ENCODE measurements around the gene FXR2.
"Not testable (repeated sequence)": the region's sequence is repeated elsewhere in the genome, so short reads cannot be mapped to it uniquely, and the experiment has no call there.

The FXR2 gene

DNA sequence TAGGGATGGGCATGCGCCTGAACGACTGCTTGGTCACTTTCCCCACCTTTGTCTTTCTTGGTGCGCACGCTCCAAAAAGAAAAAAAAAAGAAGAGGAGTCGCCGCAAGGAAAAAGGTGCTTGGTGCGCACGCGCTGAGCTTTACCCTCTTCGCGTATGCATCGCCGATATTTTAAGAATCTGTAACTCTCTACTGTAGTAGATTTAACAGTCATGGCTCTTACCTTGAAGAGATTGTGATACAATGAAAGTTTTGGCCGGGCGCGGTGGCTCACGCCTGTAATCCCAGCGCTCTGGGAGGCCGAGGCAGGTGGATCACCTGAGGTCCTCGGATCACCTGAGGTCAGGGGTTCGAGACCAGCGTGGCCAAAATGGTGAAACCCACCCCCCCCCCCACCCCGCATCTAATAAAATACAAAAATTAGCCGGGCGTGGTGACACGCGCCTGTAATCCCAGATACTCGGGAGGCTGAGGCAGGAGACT is 609 bp upstream of the FXR2 start:
- Mint-ChIP-seq H3K4me1 (peaks cover 23 to 31% of the 10 kb centered on the region in 2 donors), H3K27me3 (no peaks in the 10 kb centered on the region), H3K4me3 (peak overlapping the region; percentile 77 to 88), H3K36me3 (peaks cover 10 to 17% of the 10 kb centered on the region in 2 donors), H3K9me3 (no peaks in the 10 kb centered on the region), H3K27ac (peak overlapping the region; percentile 73)
- ATAC-seq (replicated peaks) (no peak), DNase-seq (no peak)

DNA sequence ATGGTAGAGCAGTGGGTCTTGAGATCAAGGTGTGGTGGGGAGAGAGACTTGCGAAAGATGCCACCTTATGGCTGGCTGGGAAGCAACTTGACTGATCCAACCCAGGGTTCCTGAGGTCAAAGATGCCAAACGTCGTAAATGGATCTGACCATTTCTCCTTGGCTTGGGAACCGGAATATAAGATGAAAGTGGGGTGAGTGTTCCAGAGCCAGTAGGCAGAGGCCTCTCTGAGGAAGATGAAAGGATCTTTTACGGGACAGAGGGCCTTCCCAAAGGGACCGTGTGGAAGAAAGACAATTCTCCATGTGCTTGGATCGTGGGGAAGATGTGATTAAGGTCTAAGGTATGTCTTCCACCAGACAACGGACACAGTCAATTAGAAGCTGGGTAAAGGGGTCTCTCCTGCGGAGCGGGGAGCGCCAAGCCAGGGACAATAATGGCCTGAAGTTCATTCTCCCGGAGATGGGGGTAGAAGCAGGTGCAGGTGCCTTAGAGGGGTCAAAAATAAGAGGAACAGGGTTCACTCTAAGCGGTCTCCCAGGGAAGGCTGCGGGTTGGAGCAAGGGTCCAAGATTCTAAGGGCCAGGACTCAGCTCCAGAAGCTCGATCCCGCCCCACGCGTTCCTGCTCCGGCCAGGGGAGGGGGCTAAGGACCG is 800 bp downstream of the FXR2 start:
- H3K36me3 Mint-ChIP-seq: peaks cover 14 to 22% of the 10 kb centered on the region in 2 donors
- H3K9me3 Mint-ChIP-seq: no peaks in the 10 kb centered on the region
- H3K27ac Mint-ChIP-seq: peak overlapping the region; percentile 93
- H3K27me3 Mint-ChIP-seq: no peaks in the 10 kb centered on the region
- peaks cover 27 to 31% of the 10 kb centered on the region in 2 donors for H3K4me1 Mint-ChIP-seq
- peak overlapping the region; percentile 88 to 93 for H3K4me3 Mint-ChIP-seq
- ATAC-seq (replicated peaks): no peak
- DNase-seq: no peak

DNA sequence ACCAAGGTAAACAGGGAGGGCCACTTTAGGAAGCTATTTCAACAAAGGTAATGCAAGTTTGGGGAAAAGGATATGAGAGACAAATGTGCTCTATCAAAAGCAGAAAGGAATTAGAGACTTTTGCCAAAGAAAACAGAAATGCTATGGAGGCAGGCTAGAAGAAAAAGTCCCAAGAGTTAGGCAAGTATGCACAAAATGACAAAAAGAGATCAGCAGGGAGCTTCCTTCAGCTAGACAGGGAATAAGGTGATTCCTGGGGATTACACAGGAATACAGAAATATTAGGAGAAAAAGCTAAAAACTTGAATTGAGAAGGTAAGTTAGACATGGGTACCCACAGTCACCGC is 2.4 kb downstream of the FXR2 start:
- Mint-ChIP-seq H3K4me1 (peaks cover 27 to 31% of the 10 kb centered on the region in 2 donors), H3K27ac (no peak overlapping the region), H3K27me3 (no peaks in the 10 kb centered on the region), H3K36me3 (peaks cover 14 to 22% of the 10 kb centered on the region in 2 donors), H3K9me3 (no peaks in the 10 kb centered on the region), H3K4me3 (peak overlapping the region; percentile 42 to 88)
- ATAC-seq (replicated peaks) (no peak), DNase-seq (no peak)

GRCh38 chr17:7611635-7612293 is 2.9 kb downstream of the FXR2 start:
- H3K4me1 Mint-ChIP-seq: peaks cover 27 to 31% of the 10 kb centered on the region in 2 donors
- no peaks in the 10 kb centered on the region for H3K9me3 Mint-ChIP-seq
- DNase-seq (no peak), ATAC-seq (replicated peaks) (no peak)
- peak overlapping the region; percentile 42 to 88 for H3K4me3 Mint-ChIP-seq
- H3K27me3 Mint-ChIP-seq: no peaks in the 10 kb centered on the region
- H3K27ac Mint-ChIP-seq: no peak overlapping the region
- peaks cover 14 to 22% of the 10 kb centered on the region in 2 donors for H3K36me3 Mint-ChIP-seq

GRCh38 chr17:7610641-7611040 is 4.1 kb downstream of the FXR2 start:
- H3K4me1 Mint-ChIP-seq: peaks cover 33 to 39% of the 10 kb centered on the region in 2 donors
- H3K27me3 Mint-ChIP-seq: no peaks in the 10 kb centered on the region
- peaks cover 19 to 31% of the 10 kb centered on the region in 2 donors for H3K36me3 Mint-ChIP-seq
- ATAC-seq (replicated peaks): no peak
- DNase-seq: no peak
- no peaks in the 10 kb centered on the region for H3K9me3 Mint-ChIP-seq
- peak overlapping the region; percentile 22 for H3K27ac Mint-ChIP-seq
- no peak overlapping the region for H3K4me3 Mint-ChIP-seq

DNA sequence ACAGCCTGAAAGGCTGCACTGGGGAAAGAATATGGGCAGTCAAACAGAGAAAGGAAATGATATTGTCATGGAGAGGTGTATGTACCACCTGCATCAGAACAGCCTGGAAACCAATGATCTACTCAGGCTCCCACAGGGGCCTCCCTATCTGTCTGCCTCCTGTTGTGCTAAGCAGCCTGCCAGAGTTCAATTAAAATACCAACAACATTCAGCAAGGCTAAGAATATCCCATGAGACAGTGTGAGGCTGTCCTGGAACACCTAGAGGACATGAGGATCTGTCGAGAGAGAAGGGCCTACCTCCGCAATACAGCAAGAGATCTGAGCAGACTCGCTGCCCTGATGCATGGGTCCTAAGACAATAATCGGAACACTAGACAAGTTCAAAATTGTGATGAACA is 8.4 kb downstream of the FXR2 start:
- Mint-ChIP-seq H3K4me3 (no peak overlapping the region), H3K27me3 (no peaks in the 10 kb centered on the region), H3K9me3 (no peaks in the 10 kb centered on the region), H3K4me1 (peaks cover 10 to 15% of the 10 kb centered on the region in 2 donors), H3K36me3 (peaks cover 33 to 47% of the 10 kb centered on the region in 2 donors), H3K27ac (no peak overlapping the region)
- DNase-seq (no peak), ATAC-seq (replicated peaks) (no peak)

DNA sequence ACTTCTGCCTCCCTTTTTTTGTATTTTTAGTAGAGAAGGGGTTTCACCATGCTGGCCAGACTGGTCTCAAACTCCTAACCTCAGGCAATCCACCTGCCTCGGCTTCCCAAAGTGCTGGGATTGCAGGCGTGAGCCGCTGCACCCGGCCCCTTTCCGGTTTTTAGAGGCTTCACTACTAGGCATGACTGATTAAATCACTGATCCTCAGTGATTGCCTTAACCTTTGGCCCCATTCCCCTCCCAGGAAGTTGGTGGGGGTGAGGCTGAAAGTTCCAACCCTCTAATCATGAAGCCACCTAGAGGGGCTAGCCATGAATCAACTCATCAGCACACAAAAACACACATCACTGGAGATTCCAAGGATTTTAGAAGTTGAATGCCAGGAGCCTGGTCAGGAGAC is 17.1 kb downstream of the FXR2 start:
- not testable (repeated sequence) for H3K27me3 Mint-ChIP-seq; H3K9me3 Mint-ChIP-seq; DNase-seq; H3K4me1 Mint-ChIP-seq; ATAC-seq (replicated peaks); H3K27ac Mint-ChIP-seq; H3K4me3 Mint-ChIP-seq
- peaks cover 60 to 67% of the 10 kb centered on the region in 2 donors for H3K36me3 Mint-ChIP-seq

DNA sequence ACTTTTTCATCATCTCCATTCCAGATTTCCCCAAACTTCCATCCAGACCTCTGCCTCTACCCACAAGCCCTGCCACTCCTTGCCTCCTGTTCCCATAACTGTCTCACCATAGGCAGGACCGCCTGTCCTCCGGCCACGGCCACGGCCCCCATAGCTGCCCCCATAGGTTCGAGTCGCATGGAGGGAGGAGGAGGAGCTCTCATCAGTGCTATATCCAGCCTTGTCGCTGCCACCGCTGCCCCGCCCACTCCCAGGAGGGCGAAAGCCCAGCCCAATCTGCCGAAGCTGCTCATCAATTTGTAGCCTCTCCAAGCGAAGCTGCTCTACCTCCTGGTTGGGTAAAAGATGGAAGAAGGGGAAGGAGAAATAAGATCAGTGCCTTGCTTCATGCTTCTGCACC is 21.4 kb downstream of the FXR2 start:
- ATAC-seq (replicated peaks): no peak
- Mint-ChIP-seq H3K27ac (no peak overlapping the region), H3K27me3 (no peaks in the 10 kb centered on the region)

GRCh38 chr17:7592422-7593021 is 22.2 kb downstream of the FXR2 start:
- Mint-ChIP-seq H3K4me3 (no peak overlapping the region), H3K36me3 (peaks cover 56 to 72% of the 10 kb centered on the region in 2 donors), H3K27ac (no peak overlapping the region), H3K27me3 (no peaks in the 10 kb centered on the region), H3K4me1 (peaks cover 0 to 21% of the 10 kb centered on the region in 2 donors), H3K9me3 (no peaks in the 10 kb centered on the region)
- DNase-seq (no peak), ATAC-seq (replicated peaks) (no peak)

More for the DNA sequence above, 21.4 kb downstream of the FXR2 start:
- DNase-seq: no peak
- Mint-ChIP-seq H3K9me3 (no peaks in the 10 kb centered on the region), H3K4me1 (peaks cover 0 to 15% of the 10 kb centered on the region in 2 donors), H3K36me3 (peaks cover 54 to 65% of the 10 kb centered on the region in 2 donors), H3K4me3 (no peak overlapping the region)

DNA sequence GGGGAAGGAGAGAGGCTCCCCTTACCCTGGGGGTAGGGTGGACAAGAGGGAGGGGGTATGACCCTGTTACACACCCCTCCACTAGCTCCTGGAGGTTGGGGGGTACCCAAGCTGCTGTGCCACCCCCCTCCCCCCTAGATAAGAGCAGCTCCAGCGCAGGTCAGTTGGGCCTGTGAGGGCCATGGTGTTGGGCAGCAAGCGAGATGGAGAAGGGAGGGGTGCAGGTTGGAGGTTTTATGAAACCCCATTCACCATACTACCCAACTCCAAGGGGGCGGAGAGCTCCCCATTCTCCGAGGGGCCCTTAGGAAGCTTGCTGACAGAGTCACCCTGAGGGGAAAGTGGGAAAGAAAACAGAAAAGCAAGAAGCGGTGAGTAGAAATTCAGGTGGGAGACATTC is 23.1 kb downstream of the FXR2 start:
- H3K36me3 Mint-ChIP-seq: peaks cover 60 to 74% of the 10 kb centered on the region in 2 donors
- no peak overlapping the region for H3K4me3 Mint-ChIP-seq
- no peaks in the 10 kb centered on the region for H3K27me3 Mint-ChIP-seq
- H3K9me3 Mint-ChIP-seq: no peaks in the 10 kb centered on the region
- peaks cover 0 to 26% of the 10 kb centered on the region in 2 donors for H3K4me1 Mint-ChIP-seq
- H3K27ac Mint-ChIP-seq: no peak overlapping the region
- DNase-seq: no peak
- no peak for ATAC-seq (replicated peaks)

- ATAC-seq (replicated peaks) (no peak), DNase-seq (no peak)
- no peaks in the 10 kb centered on the region for H3K27me3 Mint-ChIP-seq
- H3K9me3 Mint-ChIP-seq: no peaks in the 10 kb centered on the region
- H3K4me1 Mint-ChIP-seq: peaks cover 2 to 29% of the 10 kb centered on the region in 2 donors
- H3K4me3 Mint-ChIP-seq: no peak overlapping the region
- no peak overlapping the region for H3K27ac Mint-ChIP-seq
- peaks cover 59 to 73% of the 10 kb centered on the region in 2 donors for H3K36me3 Mint-ChIP-seq
These were observed 24.0 kb downstream of the FXR2 start for GRCh38 chr17:7590743-7591142.

DNA sequence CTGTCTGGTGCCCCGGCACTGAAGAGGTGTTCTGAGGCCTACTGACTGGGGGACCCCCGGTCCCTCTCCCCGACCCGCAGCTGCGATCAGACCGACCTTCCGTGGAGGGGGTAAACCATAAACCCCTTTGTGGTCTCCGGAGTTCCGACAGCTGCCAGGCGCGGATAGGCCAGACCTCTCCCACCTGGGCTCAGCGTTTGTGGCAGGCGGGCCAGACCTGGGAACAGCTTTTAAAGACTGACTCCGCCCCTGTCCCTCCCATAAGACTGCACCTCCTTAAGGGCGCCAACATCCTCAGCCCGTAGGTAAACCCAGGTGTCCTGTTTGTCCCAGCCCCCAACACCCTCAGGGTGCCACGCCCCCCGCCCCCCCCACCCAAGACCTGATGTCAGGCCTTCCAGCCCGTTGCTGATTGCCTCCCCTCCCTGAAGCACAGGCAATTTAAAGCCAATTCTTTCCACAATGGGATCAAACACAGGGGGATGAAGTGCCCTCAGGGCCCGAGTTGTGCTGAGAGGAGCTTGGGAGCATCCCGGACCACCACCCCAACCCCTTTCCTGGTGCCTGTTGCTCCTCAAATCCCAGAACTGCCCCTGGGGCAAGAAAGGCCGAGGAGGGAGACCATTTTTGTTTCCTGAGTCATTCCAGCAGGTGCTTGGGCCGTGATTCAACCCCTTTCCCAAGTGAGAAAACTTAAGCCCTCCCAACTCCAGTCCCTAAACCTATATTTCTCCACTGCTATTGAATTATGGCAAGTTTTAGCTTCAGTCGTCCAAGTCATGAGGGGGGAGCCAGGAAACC is 24.6 kb downstream of the FXR2 start, which contains the start of gene SOX15:
TSS of gene SOX15 (minus strand) at position 204 of the 801 bp plus-strand sequence. CDS start 418 bp downstream, outside the sequence.
- Mint-ChIP-seq H3K27me3 (no peaks in the 10 kb centered on the region), H3K4me3 (no peak within 1 kb of the TSS), H3K27ac (peak within 1 kb of the TSS; percentile 51), H3K36me3 (peaks cover 56 to 70% of the 10 kb centered on the region in 2 donors), H3K9me3 (no peaks in the 10 kb centered on the region), H3K4me1 (peaks cover 3 to 35% of the 10 kb centered on the region in 2 donors)
- no peak for DNase-seq
- ATAC-seq (replicated peaks): peak in 1 of 2 donors; percentile 15

DNA sequence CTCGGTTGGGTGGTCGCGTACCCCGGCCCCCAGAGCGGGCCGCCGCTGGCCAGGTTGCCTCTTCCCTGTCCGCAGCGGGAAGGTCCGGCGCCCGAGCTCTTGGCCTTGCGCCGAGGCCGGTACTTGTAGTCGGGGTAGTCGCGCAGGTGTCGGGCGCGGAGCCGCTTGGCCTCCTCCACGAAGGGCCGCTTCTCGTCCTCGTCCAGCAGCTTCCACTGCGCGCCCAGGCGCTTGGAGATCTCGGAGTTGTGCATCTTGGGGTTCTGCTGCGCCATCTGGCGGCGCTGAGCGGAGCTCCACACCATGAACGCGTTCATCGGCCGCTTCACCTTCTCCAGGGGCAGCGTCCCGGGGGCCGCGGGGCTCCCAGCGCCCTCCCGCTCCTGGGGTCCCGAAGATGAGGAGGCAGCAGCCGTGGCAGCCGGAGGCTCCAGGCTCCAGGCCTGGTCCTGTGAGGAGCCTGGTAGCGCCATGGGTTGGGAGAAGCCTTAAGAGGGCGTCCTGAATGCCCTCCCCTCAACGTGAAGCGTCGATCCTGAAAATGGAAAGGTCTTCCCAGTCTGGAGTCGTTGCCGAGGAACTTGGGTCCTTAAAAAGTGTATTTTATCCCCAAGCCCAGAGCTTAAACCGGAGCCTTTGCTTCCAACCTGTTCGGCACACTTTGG is 25.4 kb downstream of the FXR2 start:
- DNase-seq (peak; percentile 48), ATAC-seq (replicated peaks) (peak; percentile 90 to 92)
- Mint-ChIP-seq H3K9me3 (no peaks in the 10 kb centered on the region), H3K4me3 (no peak overlapping the region), H3K27ac (no peak overlapping the region), H3K27me3 (no peaks in the 10 kb centered on the region), H3K4me1 (peaks cover 8 to 43% of the 10 kb centered on the region in 2 donors), H3K36me3 (peaks cover 61 to 72% of the 10 kb centered on the region in 2 donors)
